ENCODE measurements around the gene HMCN2.
"Not testable (repeated sequence)": the region's sequence is repeated elsewhere in the genome, so short reads cannot be mapped to it uniquely, and the experiment has no call there.

The HMCN2 gene

DNA sequence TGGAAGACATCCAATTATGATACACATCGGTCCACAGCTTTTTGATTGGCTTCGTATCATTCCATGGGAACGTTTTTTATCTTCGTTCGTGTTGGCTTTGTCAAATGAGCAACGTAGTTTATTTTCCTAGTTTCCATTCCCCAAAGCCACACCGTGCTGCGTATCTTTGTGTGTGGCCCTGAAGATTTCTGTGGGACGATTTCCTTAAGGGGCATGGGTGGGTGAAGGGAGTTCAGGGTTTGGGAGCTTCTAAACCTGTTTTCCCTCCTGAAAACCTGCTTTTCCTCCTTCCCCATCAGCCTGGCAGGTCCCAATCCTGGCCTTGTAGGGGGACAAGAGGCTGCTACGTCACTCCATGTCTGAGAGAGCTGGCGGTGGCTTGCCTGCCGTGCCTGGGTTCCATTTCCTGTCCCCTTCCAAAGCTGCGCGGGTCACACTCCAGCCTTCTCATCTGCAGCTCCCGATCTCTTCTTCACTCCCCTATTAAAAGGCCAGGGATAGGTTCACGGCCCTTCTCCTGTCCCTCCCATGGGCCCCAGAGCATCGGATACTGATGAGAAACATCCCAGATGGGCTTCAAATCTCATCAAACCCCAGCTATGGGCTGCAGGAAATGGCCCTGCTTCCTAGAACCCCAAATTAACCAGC, 155.7 kb downstream of the HMCN2 start:
- DNase-seq: no peak

DNA sequence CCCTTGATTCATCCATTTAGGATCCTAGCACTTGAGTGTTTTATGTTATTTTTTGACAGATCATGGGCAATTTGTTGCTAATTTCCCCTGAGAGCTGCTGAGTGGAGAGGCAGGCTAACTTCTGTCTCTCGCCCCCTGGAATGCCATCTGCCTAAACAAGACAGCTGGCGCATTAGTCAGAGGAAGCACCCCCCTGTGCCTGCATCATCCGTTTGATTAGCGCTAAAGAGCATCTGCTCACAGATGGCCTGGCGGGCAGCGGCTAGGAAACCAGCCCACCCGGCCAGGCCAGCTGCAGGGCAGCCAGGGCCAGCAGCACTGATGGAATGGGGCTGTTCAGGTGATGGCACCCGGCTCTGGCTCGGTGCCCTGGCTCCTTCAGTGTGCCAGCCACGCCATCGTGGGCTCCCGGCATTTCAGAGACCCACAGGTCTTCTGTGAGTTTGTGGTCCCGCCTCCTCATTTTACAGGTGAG, 156.3 kb downstream of the HMCN2 start:
- DNase-seq: peak; percentile 89

GRCh38 chr9:130422546-130422945, 157.0 kb downstream of the HMCN2 start:
- no peak for DNase-seq

GRCh38 chr9:130423272-130423671, 157.7 kb downstream of the HMCN2 start:
- no peak for DNase-seq

DNA sequence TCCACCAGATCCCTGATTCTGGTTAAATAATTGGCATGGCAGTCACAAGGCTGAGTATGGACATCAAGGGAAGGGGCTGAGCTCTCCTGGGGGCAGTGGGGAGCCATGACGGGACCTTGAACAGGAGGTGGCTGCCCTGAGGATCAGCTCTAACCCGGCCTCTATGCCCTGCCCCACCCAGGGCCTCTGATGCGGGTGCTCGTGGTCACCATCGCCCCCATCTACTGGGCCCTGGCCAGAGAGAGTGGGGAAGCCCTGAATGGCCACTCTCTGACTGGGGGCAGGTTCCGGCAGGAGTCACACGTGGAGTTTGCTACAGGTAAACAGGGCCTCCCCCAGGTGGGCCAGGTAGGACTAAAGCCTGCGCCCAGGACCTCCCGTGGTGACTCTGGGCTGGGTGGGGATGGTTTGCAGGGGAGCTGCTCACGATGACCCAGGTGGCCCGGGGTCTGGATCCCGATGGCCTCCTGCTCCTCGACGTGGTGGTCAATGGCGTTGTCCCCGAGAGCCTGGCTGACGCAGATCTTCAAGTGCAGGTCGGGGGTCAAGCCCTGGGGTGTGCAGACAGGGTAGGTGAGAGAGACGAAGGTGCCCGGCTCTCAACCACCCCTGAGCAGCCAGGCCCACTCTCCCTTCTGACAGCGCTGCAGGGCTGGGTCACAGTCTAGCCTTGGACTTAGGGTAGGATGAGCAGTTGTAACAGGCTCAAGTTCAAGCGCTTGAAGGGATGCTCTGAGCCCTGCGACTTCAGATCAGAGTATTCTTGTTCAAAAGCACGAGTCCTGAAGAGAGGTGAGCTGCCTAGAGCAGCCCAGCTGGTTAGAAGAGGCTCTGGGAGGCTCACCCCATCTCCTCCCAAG, 159.3 kb downstream of the HMCN2 start:
- no peak for DNase-seq

DNA sequence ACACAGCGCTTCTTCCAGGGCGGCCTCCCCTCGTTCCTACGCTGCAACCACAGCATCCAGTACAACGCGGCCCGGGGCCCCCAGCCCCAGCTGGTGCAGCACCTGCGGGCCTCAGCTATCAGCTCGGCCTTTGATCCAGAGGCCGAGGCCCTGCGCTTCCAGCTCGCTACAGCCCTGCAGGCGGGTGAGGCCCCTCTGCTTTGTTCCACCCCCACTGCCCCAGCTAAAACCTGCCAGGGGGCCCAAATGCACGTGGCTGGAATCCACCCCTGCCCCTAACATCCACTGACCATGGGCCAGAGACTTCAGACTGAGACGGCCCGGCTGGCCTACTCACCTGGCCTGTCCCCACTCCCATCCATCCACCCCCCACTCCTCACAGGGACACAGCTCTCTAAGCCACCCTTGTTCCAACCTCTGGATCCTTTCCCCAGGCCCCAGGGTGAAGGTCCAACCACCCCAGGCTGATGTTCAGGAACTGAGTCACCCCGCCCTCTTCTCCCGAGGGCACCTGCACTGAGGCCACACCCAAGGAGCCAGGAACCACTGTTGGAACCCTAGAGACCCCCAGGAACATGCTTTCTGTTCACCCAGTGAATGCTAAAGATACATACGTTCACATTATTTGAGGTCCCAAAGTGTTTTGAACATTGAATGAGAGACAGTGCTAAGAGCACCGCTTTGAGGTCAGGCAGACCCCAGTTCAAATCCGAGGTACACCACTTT, 160.3 kb downstream of the HMCN2 start:
- no peak for DNase-seq

DNA sequence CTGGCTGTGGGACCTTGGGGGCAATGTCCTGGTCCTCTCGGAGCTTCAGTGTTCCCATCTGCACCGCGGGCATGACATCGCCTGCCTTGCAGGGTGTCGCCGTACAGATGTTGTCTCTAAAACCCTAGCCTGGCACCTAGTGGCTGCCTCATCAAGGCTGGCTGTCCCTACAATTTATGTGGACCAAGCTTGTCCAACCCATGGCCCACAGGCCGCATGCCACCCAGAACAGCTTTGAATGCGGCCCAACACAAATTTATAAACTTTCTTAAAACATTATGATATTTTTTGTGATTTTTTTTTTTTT, 160.9 kb downstream of the HMCN2 start:
- DNase-seq: no peak

DNA sequence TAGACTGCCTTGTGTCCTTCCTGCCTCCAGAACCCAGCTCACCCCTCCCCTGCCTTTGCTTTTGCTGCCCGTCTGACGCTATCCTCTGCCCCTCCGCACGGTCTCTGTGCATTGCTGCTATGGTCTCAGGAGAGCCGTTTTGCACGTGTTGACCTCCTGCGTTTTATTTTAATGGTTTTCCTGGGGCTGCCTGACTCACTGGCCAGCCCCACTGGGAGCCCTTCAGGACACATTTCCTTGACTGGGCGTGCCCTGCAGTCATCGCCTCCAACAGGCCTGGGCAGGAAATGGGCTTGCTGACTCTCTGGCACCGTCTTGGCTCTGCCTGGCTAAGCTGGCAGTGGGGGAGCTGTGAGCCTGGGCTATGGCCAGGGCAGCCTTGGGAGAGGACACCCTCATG, 161.3 kb downstream of the HMCN2 start:
- peak; percentile 89 for DNase-seq

- DNase-seq: no peak
These were observed 161.8 kb downstream of the HMCN2 start for GRCh38 chr9:130427326-130427725.

GRCh38 chr9:130428086-130428665, 162.6 kb downstream of the HMCN2 start:
- DNase-seq: no peak

GRCh38 chr9:130429381-130429780, 163.8 kb downstream of the HMCN2 start:
- no peak for DNase-seq

DNA sequence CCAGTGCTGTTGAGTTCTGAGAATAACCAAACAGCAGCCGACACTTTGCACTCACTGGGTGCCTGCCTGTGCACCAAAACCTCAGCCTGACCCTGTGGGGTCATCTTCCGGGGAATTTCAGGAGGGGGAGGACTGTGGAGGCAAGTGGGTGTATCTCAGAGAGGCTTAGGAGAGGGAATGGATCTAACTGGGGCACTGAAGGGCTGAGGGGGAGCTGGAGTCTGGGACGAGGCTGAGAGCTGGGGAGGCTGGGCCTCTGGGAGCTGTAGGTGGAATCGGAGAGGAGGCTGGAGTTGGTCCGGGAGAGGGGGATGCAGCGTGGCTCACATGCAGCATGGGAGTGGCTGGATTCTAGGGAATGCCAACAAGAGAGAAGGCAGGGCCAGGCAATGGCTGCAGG, 164.3 kb downstream of the HMCN2 start:
- DNase-seq: no peak

DNA sequence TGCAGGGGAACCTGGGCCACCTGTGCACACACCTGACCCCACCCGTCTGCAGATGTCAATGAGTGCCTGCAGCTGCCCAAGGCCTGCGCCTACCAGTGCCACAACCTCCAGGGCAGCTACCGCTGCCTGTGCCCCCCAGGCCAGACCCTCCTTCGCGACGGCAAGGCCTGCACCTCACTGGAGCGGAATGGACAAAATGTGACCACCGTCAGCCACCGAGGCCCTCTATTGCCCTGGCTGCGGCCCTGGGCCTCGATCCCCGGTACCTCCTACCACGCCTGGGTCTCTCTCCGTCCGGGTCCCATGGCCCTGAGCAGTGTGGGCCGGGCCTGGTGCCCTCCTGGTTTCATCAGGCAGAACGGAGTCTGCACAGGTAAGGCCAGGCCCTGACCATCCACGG, 164.7 kb downstream of the HMCN2 start:
- no peak for DNase-seq

- DNase-seq: no peak
These were observed 165.4 kb downstream of the HMCN2 start for GRCh38 chr9:130430734-130431535.

- DNase-seq: no peak
These were observed 166.2 kb downstream of the HMCN2 start for GRCh38 chr9:130431536-130432303.

GRCh38 chr9:130432362-130432761, 166.8 kb downstream of the HMCN2 start:
- DNase-seq: no peak

DNA sequence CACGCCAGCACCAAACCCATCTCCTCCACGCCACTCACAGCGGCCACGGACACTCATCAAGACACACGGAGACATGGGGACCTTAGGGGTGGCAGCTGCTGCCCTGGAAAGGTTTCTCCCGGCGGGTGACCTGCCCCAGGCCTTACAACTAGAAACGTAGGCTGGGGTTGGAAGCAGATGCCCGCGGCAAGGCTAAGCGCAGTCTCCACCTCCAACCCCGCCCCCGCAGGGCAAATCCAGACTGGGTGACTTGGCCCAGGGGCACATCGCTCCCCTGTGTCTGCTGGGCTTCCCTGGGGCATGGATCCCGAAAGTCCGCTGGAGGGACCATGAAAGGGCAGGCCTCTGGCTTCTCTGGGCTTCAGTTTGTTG, 167.2 kb downstream of the HMCN2 start:
- DNase-seq: no peak

DNA sequence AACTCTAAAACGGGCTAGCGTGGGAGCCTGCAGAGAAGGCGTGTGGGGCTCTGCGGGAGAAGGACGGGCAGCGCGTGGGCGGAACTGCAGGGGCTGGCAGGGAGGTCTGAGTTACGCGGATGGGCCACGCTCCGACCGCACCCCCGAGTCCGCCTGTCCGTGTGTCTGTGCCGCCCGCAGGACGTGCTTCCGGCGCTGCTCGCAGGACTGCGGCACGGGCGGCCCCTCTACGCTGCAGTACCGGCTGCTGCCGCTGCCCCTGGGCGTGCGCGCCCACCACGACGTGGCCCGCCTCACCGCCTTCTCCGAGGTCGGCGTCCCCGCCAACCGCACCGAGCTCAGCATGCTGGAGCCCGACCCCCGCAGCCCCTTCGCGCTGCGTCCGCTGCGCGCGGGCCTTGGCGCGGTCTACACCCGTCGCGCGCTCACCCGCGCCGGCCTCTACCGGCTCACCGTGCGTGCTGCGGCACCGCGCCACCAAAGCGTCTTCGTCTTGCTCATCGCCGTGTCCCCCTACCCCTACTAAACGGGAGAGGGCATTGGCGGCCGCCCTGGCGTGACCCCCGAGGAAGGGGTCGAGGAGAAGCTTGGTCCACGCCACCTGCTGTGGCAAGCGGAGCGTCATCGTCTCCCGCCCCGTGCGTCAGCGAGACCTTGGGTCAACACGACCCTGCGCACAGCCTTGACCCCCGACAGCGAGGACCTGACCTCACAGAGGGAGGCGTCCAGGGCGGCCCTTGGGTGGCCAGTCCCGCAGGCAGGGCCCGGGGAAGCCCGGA, 167.8 kb downstream of the HMCN2 start:
- DNase-seq: peak; percentile 58

- DNase-seq: no peak
These were observed 168.3 kb downstream of the HMCN2 start for GRCh38 chr9:130433947-130434262.

GRCh38 chr9:130434656-130435055, 169.1 kb downstream of the HMCN2 start:
- not testable (repeated sequence) for DNase-seq

Measured in fibroblast of skin of back (primary cell).